Fibroblast of gingiva (primary cell): ENCODE data around the gene HES3.

ENCODE experiments used
- DNase-seq: peaks from one replicate; pipeline ENCODE4 v3.0.0-alpha.2; 2011; ENCODE audit warnings: low read depth

Gene HES3

DNA sequence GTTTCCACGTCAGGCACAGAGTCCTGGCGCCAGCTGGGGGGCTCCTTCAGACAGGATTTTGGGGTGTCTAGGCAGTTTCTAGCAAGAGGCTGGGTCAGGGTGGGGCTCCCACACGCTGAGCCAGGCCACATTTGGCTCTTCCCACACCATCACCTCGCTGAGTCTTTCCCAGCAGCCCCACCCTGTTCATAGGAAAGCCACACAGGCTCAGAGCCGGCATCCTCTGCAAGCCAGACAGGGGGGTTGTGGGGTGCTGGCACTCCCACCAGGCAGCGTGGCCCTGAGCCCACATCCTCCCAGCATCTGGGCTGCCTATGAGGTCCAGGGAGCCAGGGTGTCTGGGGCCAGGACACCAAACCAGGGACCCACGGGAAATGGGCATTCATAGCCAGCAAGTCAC is 19.7 kb downstream of the HES3 start:
- no peak for DNase-seq

DNA sequence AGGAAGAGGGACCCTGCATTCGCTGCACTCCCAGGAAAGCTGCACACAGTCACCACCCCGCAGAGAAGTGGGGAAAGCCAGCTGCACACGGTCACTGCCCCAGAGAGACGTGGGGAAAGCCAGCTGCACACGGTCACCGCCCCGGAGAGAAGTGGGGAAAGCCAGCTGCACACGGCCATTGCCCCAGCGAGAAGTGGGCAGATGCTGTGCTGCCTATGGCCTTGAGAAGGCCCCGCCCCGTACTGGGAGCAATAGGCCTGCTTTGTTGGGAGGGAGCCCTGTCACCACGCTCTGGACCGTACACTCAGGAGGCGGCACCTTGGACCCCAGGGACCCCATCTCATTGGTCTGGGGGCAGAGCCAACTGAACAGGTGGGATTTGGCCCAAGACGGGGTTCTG is 21.2 kb downstream of the HES3 start:
- no peak for DNase-seq

DNA sequence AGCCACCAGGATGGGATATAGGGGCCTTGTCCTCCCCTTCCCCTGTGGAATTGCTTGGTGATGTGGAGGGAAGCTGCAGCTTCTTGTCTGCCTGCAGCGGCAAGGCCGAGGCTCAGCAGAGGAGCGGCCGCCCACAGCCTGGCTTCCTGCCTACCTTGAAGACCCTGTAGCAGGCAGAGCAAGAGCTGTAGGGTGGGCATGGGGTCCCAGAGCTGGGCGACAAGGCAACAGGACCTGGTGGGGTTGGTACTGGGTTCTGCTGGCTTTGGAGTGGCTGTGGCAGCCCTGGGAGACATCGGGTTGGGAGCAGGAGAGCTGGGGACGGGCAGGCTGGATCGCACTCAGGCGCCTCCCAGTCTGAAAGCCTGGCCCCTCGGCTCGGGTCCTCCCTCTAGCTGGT is 22.7 kb downstream of the HES3 start:
- no peak for DNase-seq

DNA sequence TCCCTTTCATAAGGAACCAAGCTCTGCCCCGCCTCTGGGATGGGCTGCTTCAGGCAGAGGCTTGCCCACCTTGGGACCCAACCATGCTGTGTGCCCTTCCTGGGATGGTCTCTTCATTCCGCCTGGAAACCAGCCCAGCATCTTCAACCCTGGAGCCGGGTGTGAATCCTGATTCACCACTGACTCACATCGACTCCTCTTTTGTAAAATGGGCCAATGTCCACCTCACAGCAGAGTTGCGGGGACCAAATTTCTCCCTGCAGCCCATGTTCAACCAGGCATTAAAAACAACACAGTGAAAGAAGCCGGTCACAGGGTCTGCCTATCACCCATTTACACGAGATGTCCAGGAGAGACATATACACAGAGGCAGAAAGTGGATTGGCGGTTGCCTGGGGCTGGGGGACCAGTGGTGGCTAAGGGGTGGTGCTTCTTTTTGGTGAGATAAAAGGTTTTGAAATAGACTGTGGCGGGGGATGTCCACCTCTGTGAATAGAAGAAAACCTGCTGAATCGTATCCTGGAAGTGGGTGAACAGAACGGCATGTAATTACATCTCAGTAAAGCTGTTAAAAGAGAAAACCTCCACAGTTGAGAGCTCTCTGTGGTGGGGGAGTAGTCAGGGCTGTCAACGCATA is 23.8 kb downstream of the HES3 start:
- DNase-seq: no peak

DNA sequence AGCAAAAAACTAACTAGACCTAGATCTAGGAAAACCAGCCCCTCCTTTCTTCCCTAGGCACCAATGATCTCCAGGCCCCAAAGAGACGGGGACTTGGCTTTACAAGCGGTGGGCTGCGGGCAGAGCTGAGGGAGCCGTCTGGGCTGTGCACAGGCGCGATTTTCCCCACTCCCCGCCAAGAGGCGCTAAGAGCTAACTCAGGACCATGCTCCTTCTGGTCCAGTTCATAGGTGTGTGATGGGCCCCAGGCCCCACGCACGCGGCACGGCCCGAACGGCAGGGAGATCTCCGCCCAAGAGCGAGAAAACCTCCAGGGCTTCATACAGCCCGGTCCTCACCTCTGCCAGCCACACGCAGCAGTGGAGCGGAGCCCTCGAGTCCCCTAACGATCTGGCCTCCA is 24.4 kb downstream of the HES3 start:
- DNase-seq: no peak

DNA sequence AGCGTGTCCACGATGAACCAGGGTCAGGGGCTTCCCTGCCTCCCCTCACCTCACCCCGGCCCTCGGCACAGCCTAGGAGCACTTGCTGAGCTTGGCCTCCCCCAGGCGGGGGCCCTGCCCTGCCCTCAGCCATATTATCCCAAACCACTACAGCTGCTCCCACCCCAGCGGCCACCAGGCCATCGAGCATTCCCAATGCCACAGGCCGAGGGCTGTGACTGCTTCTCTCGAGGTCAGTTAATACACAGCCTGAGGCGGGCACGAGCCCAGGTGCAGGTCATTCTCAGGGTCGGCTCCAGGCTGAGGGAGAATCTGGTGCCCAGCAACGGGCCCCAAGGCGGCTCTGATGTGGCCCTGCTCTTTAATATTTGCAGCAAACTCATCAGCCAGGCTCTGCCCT is 25.3 kb downstream of the HES3 start:
- DNase-seq: no peak

DNA sequence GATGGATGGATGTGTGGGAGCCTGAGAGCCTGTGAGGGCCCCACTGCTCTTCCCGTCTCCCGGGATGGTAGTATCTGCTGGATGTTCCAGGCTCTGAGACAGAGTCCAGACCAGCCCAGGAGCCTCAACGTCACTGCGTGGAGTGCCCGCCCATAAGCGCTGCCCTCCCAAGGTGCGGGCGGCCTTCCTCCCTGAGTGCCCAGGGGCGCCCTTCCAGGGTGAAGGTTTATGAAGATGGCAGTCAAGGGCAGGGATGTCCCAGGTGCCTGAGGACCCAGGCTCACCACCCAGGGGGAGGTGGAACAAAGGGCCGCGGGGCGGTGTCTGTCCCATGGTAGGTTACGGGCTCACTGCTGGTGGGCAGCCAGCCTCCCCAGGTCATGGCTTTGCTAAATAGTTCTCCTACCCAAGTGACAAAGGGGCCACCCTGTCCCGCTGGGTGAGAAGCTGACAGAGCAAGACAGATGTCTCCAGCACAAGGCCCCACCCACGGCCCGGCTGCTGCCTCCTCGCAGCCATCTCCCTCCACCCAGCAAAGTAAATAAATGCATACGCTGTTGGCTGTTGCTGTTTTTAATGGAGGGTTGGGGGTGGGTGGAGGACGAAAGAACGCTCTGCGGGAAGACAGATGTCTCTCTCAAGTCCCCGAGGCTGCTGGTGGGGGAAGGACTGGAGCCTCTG is 25.9 kb downstream of the HES3 start:
- no peak for DNase-seq

DNA sequence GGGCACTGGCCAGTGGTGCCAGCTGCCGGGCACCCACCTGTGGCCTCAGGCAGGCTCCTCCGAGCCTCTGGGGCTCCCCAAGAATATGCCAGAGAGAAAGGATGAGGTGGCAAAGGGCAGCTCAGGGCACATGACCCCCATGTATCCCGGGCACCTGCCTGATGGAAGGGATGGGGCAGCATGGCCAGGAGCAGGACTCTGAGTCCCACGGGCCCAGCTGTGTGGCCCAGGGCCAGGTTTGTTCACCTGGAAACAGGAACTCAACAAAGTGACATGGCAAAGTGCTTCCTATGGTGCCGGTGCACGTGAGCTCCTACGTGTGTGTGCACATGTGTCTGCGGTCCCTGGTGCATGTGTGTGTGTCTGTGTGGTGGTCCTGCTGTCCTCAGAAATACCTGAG is 26.4 kb downstream of the HES3 start:
- no peak for DNase-seq

DNA sequence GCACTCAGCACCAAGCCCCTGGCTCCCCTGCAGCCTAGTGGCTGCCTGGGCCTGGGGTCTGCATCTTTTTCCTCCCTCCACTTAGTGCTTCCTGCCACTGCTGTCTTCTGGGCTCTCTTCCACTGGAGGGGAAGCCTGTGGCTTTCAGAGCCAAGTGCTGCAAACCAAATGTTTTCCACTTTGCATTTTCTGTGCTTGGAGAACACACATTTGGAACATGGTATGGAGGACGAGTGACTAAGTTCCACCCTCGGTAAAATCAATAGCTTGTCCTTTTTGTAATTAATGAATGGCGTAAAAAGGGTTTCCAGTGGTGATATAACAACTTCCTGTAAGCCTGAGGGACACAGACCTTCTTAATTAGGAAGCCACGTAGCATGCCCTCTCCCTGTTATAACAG is 27.0 kb downstream of the HES3 start:
- no peak for DNase-seq

DNA sequence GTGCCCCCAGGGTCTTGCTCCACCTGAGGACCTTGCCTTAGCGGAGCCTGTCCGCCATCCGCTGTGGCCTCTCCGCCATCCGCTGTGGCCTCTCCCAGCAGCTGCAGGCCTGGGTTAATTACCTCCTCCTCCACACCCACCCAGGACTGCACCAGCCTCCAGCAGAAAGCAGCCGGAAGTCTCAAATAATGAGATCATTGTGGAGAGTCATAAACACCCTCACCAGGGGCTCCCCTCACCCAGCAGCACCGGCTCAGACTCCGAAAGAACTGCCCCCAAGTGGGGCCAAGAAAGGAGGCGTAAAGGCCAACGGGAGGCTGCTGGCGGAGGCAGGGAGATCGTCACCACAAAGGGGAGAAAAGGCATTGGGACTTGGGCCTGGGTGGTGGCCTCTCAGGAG is 27.6 kb downstream of the HES3 start:
- DNase-seq: no peak

DNA sequence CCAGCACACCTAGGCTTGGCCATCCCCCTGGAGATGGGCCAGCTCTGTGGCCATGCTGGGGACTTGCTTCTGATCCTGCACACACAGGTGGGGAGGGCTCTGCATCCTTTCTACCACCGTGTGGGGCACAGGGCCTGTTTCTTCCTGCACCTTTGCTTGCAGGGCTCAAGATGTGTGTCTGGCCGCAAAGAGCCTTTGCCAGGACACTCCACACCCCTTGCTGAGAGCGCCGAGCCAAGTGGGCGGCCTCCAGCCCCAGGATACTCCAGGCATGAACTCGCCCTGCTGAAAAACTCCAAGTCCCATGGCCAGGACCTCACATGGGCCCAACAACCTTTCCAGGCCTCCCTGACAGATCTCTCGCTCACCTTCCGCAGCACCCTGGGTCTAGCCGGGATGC is 28.5 kb downstream of the HES3 start:
- no peak for DNase-seq

DNA sequence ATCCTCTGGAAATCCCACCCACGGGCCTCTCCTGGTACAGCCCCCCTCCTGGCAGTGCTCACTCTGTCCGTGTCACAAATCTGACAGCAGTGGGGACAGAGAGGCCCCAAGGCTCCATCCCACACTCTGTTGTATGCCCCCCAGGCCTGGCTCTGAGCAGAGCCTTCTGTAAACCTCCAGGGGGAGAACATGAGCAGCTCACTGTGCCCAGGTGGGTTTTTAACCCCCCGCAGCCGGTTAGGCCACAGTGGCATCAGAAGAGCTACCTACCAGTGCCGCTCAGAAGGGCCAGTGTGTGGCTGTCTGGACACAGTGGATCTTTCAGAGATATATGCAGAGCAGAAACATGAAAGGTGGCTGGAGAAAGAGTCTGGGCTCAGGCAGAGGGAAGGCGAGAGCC is 28.9 kb downstream of the HES3 start:
- no peak for DNase-seq

DNA sequence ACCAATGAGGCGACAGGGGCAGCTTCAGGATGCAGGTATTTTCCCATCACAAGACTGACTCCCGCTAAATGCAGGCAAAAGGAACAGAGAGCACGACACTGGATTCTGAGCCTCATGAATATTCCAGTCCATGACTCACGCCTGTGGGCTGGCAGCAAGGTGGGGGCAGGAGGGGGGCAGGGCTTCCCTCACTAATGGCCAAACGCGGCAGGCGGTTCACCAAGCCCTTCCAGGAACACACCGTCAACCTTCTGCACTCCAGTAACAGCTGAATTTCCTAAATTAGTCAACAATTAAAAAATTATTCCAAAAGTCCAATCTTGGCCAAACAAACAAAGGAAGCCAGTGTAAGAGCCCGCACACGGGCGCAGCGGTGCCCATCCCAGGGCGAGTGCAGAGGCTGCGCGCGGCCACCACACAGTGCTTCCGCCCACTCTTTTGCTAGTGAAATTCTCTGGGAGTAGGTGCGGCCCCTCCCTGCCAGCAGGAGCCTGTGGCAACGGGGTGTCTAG is 29.5 kb downstream of the HES3 start:
- peak; percentile 49 for DNase-seq

DNA sequence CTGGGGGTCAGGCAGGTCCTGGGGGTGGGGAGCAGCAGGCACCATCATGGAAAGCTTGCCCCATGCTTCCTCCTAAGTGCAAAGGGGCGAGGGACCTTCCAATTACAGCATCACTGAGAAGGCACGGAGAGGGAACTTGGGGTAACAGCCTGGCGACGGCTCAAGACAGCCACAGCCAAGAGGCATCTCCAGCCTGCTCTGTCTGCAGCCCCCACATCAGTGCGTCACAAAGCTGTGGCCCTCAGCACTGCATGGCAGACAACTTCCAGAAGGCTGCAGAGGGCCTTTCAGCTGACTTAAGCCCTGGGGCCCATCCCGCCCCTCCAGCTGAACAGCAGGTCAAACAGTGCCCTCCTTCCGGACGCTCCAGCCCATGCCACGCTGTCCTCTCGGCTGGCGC is 30.1 kb downstream of the HES3 start:
- DNase-seq: no peak

DNA sequence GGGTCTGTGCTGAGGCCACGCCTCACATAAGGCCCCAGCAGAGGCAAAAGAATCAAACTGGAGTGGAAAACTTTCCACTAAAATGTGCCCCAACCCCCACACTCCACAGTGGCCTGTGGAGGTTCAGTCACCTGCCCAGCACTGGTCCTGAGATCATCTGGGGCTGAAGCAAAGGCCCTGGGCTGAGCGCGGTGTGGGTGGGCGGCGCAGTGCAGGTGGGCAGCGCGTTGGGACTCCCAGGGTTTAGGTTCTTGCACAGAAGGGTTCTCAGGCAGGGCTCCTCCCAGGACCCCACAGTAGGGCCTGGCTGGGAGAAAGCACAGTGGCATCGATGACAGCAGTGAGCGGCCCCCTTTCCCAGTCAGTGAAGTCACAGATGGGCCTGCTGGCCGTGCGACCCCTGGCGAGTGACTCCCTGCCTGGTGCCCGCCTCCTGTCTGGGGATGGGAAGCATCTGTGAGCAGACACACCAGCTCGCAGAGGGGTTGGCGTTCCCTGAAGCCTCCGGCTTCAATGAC is 30.7 kb downstream of the HES3 start:
- DNase-seq: no peak

DNA sequence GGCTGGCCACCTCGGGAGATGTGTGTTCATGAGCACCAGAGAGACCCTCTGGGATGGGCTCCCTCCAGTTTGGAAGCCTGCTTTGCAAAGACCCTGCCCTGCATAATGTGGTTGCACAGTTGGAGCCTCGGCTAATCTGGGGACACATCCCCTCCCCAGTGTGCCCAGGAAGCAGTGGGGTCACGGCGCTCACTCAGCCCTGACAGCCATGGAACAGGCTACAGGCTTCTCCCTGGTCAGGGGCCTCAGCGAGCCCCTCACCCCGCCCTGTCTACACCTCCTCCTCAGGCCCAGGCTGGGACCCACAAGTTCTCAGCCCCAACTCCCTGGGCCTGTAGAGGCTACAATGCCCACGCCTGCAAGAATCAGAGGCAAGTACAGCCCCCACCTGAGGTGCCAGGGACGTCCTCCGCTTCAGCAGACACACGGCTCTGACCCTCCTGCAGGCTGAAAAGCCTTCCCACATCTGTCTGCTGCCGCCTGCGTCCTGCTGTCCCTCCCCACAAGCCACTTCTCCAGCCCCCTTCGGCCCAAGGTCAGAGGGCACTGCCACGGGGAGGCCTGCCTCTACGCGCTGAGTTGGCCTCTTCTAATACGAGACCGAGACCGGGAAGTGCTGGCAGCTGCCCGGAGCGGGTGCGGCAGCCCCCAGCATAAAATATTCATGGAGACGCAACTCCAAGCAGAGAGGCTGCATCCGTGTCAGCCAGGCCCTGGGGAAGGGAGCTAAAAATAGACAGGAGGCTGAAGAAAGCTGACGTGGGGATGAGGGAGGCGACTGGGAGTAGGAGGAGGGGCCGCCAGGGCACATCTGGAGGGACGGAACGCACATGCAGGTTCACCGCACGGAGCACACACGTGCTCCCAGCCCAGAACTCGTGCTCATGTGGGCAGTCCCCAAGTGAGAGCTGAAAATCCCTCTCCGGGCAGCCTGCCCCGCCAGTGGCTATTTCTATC is 32.1 kb downstream of the HES3 start:
- DNase-seq: peak; percentile 74

DNA sequence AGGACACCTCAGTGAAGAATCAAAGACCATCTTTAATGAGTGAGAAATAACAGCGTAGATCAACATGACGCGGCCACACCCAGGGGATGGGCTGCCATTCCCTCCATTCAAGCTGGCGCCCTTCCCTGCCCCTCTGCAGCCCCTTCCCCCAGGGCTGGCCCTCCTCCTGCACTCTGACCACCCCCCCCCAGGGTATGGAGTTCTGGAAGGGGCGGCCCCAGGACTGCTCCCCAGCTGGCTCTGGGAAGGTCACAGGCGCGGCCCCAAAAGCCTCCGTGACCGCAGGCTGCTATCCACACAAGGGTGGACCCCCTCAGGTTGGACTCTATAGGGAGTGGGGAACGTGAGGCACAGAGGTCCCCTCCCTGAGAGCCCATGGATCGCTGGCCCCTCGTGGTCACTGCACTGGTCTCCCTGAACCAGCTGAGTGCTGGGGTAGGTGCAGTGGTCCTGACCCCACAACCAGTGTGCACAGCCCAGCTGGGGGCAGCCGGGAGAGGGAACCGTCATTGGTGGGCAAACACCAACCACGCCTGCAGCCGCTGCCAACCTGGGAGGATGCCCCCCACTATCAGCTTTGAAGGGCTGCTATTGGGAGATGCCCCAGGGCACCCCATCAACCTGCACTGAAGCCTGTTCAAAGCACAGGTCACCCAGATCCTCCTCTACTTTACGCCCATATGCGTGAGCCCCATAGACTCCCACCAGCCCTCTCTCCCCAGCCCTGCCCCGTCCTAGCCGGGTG is 33.0 kb downstream of the HES3 start:
- no peak for DNase-seq

DNA sequence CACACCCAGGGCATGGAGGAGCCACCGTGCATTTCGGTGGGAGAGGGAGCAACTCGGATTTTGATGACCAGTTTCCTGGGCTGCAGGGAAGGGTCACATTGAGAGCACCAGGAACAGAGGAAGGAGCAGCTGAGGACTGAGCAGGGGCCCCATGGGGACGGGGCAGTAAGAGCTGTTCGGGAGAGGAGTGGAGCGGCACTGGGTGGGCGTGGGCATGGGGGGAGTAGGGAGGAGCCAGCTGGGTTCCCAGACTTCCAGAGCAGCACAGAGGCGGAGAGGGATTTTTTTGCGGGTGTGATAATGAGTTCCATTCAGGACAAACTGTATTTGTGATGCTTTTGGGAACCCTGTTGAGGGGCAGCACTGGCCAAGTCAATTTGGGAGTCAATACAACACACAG is 34.3 kb downstream of the HES3 start:
- DNase-seq: no peak

DNA sequence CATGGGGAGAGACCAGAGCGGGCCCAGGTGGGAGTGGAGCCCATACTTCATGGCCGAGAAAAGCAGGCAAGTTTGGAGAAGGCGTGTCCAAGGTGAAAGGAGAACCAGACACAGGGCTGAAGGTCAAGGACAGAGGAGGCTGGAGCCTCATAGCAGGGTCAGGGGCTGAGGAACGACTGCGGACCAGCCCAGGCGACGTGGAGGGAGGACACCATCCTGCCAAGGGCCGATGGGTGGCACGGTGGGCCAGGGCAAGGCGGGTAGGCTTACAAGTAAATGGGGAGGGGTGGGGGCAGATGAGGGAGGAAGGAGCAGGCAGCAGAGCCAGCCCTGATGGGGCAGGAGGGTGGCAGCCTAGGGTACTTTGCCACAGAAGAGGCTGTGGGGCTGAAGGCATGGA is 35.1 kb downstream of the HES3 start:
- DNase-seq: no peak

DNA sequence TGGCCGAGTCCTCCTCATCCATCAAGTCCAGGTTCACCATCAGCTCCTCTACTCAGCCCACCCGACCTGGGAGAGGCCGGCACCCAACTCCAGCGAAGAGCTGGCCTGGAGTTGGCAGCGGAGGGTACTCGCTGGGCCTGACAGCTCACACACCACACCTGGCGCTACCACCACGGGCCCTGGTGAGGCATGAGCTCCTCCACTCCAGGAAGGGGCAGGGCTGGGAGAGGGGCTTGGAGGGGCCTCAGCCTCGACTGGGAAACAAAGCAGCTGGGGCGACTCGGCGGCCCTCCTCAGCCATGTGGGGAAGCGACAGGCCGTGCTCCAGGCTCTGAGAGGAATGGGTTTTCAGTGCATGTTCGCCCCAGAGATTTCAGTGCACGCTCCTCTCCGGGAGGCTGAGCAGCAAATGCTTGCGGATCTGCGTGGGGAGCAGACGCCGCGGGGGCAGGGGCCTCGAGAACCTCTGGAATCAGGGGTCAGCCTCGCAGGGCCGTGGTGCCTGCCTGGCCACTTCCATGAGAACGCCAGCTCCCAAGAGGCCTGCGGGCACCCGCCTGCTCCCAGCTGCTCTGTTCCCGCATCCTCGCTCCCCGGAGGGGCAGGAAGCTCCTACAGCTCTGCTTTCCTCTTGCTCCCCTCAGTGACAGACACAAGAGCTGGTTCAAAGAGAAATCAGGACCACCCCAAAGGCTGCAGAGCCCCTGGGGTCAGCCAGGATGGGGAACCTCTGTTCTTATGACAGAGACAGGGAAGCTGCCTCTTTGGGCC is 35.8 kb downstream of the HES3 start:
- DNase-seq: no peak
